ENCODE data around the gene AKAP17A.

AKAP17A gene

GRCh38 chrX:1606496-1606895 lies 15.1 kb downstream of the AKAP17A start:
- no peak for TF ChIP-seq ZFX (IDR thresholded peaks at IDR 0.05)
- no peak for TF ChIP-seq CTCF (conservative IDR thresholded peaks at IDR 0.05)
- no peak overlapping the region for H3K27ac ChIP-seq

- TF ChIP-seq ZFX (IDR thresholded peaks at IDR 0.05), result no peak
- TF ChIP-seq CTCF (conservative IDR thresholded peaks at IDR 0.05), result no peak
- H3K27ac ChIP-seq, result no peak overlapping the region
These were observed 17.9 kb downstream of the AKAP17A start for GRCh38 chrX:1609311-1609710.

- no peak overlapping the region for H3K27ac ChIP-seq
- no peak for TF ChIP-seq ZFX (IDR thresholded peaks at IDR 0.05)
- no peak for TF ChIP-seq CTCF (conservative IDR thresholded peaks at IDR 0.05)
These were observed 18.4 kb downstream of the AKAP17A start for GRCh38 chrX:1609762-1610161.

GRCh38 chrX:1610166-1610565 lies 18.8 kb downstream of the AKAP17A start:
- TF ChIP-seq CTCF (conservative IDR thresholded peaks at IDR 0.05), result no peak
- TF ChIP-seq ZFX (IDR thresholded peaks at IDR 0.05), result no peak

GRCh38 chrX:1610736-1611135 lies 19.3 kb downstream of the AKAP17A start:
- TF ChIP-seq CTCF (conservative IDR thresholded peaks at IDR 0.05), result no peak
- no peak for TF ChIP-seq ZFX (IDR thresholded peaks at IDR 0.05)
- H3K27ac ChIP-seq, result no peak overlapping the region

More at GRCh38 chrX:1610166-1610565, 18.8 kb downstream of the AKAP17A start:
- H3K27ac ChIP-seq, result no peak overlapping the region

- TF ChIP-seq CTCF (conservative IDR thresholded peaks at IDR 0.05), result no peak
- no peak for TF ChIP-seq ZFX (IDR thresholded peaks at IDR 0.05)
- H3K27ac ChIP-seq, result no peak overlapping the region
These were observed 21.4 kb downstream of the AKAP17A start for GRCh38 chrX:1612641-1613286.

GRCh38 chrX:1614927-1615326 lies 23.5 kb downstream of the AKAP17A start, which contains the start of gene ASMT:
ASMT (plus strand) TSS chrX:1615059; CDS start chrX:1615200, 141 bp downstream.
- no peak within 1 kb of the TSS for H3K27ac ChIP-seq
- TF ChIP-seq CTCF (conservative IDR thresholded peaks at IDR 0.05), result no peak
- TF ChIP-seq ZFX (IDR thresholded peaks at IDR 0.05), result no peak
